WI38 (cell line): ENCODE measurements around the gene FSIP1.
A peak's percentile ranks its signal among the peaks of the same experiment; 100 is the strongest.

Source experiments
- H3K4me3 ChIP-seq: 2 replicates; pipeline ENCODE4 v1.5.1; 2011; ENCODE audit warnings: low read depth, mild to moderate bottlenecking, control low read depth, low read length
- CTCF ChIP-seq: IDR thresholded peaks from 2 replicates; pipeline ENCODE4 v1.5.1; 2012; ENCODE audit warnings: low read depth, mild to moderate bottlenecking, control low read depth, low read length

FSIP1 gene

GRCh38 chr15:39782441-39783138, at the start of gene FSIP1:
Gene FSIP1, minus strand, starts transcription at chr15:39782841. Its CDS starts 6,317 bp downstream, at chr15:39776524.
- no peak for TF ChIP-seq CTCF
- H3K4me3 ChIP-seq: peak within 1 kb of the TSS; percentile 91

GRCh38 chr15:39830166-39830565, 47.5 kb upstream of the FSIP1 start:
- H3K4me3 ChIP-seq: no peak overlapping the region
- no peak for TF ChIP-seq CTCF

DNA sequence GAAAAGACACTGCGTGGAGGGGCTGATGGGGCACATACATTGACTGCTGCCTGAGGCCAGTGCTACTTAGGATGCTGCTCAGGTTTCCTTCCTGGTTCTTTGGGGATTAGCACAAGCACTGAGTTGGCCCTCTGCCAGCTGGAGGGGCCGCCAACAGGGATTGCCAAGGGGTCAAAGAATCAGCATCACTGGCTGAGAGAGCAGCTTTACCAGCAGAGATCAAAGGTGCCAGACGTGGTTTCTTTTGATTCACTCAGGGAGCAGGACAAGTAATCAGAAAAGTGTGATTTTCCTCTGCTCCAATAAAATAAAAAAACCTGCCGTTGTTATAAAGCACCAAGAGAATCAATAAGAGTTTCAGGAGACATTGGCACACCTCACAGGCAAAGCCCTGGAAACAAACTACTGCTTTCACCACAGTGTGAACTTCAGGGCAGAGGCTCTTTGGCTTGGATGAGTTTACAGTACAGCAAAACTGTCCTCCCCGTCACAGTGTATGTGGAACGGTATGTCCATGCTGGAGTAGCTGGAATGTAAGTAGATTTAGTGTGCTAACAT, 45.8 kb upstream of the FSIP1 start:
- no peak for TF ChIP-seq CTCF
- H3K4me3 ChIP-seq: no peak overlapping the region

DNA sequence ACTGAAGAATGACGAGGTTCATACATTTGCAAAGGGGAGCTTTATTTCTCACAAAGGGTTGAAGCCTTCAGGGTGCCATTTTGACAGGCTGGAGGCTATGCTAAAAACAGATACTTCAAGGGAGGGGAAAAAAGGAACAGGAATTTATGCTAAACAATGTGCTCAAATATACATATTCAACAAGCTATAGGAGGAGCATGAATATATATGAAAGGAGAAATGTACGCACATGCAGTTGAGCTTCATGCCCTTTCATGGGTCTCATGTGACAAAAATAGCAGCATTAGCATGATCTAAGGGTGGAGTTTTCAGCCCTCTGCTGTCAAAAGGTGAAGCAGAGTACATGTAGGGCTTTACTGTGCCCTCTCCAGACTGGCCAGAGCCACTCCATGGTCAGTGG, 44.3 kb upstream of the FSIP1 start:
- TF ChIP-seq CTCF: no peak
- no peak overlapping the region for H3K4me3 ChIP-seq

DNA sequence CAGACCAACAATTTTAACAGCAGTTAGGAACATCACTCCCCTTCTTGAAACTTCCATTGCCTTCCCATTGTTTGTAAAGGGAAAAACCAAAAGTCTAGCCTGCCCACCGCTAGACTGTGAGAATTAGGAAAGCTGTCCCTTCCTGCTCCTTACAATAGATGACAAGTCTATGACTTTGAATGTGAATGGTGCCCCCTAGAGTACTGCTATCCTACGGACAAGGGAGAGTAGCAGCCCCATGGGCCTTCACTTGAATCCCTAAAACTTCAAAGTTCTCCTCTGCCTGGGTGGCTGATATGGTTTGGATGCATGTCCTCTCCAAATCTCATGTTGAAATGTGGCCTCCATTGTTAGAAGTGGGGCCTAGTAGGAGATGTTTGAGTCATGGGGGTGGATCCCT, 41.0 kb upstream of the FSIP1 start:
- H3K4me3 ChIP-seq: no peak overlapping the region
- TF ChIP-seq CTCF: no peak

DNA sequence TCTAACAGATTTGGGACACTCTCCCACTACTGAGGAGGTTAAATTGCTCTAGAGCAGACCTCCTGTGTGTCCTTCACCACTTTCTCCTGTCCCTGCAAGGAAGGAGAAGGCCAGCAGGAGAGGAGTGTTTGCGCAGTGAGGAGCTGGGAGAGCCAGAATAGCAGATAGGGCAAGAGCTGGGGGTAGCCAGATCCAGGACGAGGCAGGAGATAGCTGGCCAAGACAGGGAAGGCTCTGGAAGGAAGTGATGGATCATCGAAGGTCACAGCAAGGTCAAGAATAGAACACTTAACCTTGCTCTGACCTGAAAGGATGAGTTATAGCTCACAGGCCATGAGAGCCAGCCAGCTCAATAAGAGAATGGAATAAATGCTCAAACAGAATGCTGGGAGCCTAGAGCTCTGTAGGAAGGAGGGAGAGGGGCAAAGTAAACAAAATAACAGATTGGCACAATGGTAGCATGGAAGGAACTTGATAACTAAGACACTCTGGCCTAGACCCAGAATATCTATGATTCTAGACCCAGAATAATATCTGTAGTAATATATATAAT, 37.5 kb upstream of the FSIP1 start:
- H3K4me3 ChIP-seq: no peak overlapping the region
- TF ChIP-seq CTCF: no peak

DNA sequence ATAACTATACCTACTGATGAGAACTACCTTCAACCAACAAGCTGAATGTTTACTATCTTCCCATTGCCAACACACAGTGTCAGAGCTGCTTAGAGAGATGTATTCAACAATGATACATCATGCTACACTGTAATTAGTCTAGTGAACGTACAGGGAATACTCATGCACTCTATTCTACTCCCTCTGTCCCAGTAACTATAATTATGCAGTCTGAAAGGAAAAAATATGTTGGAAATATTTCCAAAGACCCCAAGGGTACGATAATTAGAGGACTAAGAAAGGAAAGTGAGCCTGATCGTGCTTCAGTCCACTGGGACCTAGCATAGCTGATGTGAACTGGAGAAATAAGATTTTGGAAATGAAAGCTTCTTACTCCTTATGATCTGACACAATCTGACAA, 36.9 kb upstream of the FSIP1 start:
- TF ChIP-seq CTCF: no peak
- no peak overlapping the region for H3K4me3 ChIP-seq
